Stimulated activated CD4-positive, alpha-beta T cell treated with anti-CD3 and anti-CD28 coated beads, Interleukin-2, amount 100 ng/mL, for 24 hours (primary cell): ENCODE measurements around the gene APOBEC3B.
"Not testable (repeated sequence)": the region's sequence is repeated elsewhere in the genome, so short reads cannot be mapped to it uniquely, and the experiment has no call there.

Experiments used
- DNase-seq, 2 donors: peaks; one replicate each; pipeline ENCODE4 v3.0.0-alpha.2; 2020

Gene APOBEC3B

DNA sequence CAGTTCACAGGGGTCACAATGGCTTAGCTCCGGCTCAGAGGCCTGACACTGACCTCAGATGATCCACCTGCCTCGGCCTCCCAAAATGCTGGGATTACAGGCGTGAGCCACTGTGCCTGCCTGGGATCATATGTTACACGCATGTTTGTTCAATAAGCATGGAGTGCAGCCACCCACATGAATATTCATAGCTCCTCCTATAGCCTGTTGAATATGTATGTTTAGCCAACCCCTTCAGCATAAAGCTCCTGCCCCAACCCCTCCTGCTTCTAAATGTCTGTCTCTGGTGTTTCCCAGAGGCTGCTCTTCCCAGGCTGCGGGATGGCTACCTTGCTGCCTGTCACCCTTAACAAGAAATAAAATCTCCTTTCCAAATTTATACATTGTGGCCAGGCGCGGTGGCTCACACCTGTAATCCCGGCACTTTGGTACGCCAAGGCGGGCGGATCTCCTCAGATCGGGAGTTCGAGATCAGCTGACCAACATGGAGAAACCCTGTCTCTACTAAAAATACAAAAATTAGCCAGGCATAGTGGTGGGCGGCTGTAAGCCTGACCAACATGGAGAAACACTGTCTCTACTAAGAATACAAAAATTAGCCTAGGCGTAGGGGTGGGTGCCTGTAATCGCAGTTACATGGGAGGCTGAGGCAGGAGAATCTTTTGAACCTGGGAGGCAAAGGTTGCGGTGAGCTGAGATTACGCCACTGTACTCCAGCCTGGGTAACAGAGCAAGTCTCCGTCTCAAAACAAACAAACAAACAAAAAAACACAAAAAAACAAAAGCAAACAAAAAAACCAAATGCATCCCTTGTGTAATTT is 57.4 kb downstream of the APOBEC3B start:
- DNase-seq, result no peak

DNA sequence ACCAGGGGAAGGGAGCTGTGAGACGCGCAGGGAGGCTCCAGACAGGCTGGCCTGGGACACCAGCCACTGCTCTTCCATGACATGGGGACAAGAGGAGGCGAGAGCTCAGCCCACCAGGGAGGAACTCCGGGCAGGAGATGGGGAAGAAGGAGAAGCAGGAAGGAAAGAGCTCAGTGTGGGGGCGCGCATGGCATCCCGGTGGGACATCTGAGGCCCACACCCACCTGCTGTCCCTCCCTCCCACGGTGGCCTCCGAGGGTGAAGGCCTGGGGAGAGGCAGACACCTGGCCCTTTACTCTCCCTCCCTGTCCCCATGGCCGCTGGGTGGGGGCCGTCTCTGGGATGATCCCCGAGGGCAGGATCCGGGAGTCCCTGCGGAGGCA is 58.0 kb downstream of the APOBEC3B start:
- not testable (repeated sequence) for DNase-seq

DNA sequence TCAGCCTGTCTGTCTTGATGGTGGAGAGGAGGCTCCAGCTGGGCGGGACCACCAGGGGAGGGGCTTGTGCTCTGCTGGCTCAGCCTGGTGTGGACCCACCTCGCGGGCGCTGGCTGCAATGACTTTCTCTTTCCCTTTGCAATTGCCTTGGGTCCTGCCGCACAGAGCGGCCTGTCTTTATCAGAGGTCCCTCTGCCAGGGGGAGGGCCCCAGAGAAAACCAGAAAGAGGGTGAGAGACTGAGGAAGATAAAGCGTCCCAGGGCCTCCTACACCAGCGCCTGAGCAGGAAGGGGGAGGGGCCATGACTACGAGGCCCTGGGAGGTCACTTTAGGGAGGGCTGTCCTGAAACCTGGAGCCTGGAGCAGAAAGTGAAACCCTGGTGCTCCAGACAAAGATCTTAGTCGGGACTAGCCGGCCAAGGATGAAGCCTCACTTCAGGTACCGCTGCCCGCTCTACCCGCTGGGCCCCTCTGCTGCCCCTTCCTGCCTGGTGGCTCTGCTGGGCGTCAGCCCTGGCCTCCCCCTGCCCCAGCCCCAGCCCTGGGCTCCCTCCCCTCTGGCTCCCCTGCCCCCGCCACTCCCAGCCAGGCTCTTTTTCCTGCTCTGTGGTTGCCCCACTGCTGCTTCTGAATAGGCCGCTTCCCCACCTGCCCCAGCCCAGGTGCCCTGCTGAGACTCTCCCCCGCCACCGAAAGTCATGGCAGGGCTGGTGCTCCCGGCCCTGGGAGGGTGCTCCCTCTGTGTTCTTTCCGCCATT is 58.6 kb downstream of the APOBEC3B start, which contains the start of gene APOBEC3F:
TSS of gene APOBEC3F (plus strand) at position 327 of the 759 bp plus-strand sequence. CDS start at position 424, 97 bp downstream.
- peak; percentile 61 to 65 for DNase-seq

DNA sequence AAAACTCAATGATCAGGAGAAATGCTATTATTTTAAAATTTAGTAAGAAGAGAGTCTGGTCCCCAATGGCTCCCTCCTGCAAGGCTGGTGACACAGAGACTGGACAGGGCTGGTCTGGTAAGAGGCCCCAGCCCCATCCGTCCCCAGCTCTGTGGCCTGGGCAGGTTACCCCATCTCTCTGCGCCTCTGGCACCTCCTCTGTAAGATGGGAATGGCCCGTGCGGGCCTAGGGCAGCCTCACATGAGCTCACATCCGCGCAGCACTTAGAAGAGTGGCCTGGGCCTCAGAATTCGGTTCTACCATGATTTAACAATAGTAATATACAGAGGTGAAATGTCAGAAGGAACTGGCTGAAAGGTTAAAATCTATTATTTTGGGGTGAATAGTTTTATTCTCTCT is 59.8 kb downstream of the APOBEC3B start:
- no peak for DNase-seq
